ENCODE data around the gene SLX9. TPM values are rescaled to one million over a fixed set of nuclear protein-coding genes. Genes with fewer than 3 reads are reported as not detected.

The SLX9 gene
- polyA plus RNA-seq, 1 donor (not counting 4 experiments of a cell fraction or from before 2014, with no cell fraction given): 21.8 TPM

GRCh38 chr21:44996096-44996495 is 56.3 kb downstream of the SLX9 start:
- Histone ChIP-seq H3K4me2 (ENCODE audit: control insufficient read depth, extremely low read depth, insufficient read depth, low read depth, low read length) (no peak overlapping the region), H3K27ac (ENCODE audit: control insufficient read depth, insufficient read depth, low read length) (no peak overlapping the region), H3K36me3 (ENCODE audit: control insufficient read depth in 2 of 2, extremely low read depth in 1 of 2, insufficient read depth in 2 of 2, low read length in 2 of 2) (no peaks in the 10 kb centered on the region), H3K27me3 (ENCODE audit: control insufficient read depth, extremely low read depth, insufficient read depth, low read length) (peaks cover 13% of the 10 kb centered on the region), H3K9me3 (ENCODE audit: control insufficient read depth, low read depth, low read length) (no peaks in the 10 kb centered on the region), H3K79me2 (ENCODE audit: control insufficient read depth, insufficient read depth, low read length) (no peaks in the 10 kb centered on the region), H3K9ac (ENCODE audit: control insufficient read depth, extremely low read depth, insufficient read depth, low read length) (no peak overlapping the region), H3K4me1 (ENCODE audit: control insufficient read depth, extremely low read depth, insufficient read depth, low read length) (peaks cover 27% of the 10 kb centered on the region), H3K4me3 (ENCODE audit: control insufficient read depth in 2 of 3, extremely low read depth in 1 of 3, insufficient read depth in 2 of 3, low read depth in 1 of 3, low read length in 3 of 3) (no peak overlapping the region), H2AFZ (ENCODE audit: control insufficient read depth, low read length) (no peak overlapping the region), H4K20me1 (ENCODE audit: control insufficient read depth, extremely low read depth, insufficient read depth, low read length) (no peaks in the 10 kb centered on the region), H3K9me1 (ENCODE audit: control insufficient read depth, extremely low read depth, insufficient read depth, low read length) (no peaks in the 10 kb centered on the region)
- DNase-seq (ENCODE audit: low read depth, low spot score): no peak
- FAIRE-seq: no peak
- TF ChIP-seq CTCF (optimal IDR thresholded peaks at IDR 0.05 in 1 of 3, IDR thresholded peaks at IDR 0.05 in 1 of 3, conservative IDR thresholded peaks at IDR 0.05 in 1 of 3; ENCODE audit: extremely low read depth in 1 of 3, insufficient read depth in 2 of 3, low read length in 3 of 3) (no peak), EZH2 (IDR thresholded peaks at IDR 0.05; ENCODE audit: low read length) (no peak)
- dilution Hi-C loops (cut with MboI; ENCODE audit: extremely low pct_ligation_motif_present, low sequenced_read_pairs): no loop called here

GRCh38 chr21:44996501-44996921 is 56.7 kb downstream of the SLX9 start:
- Histone ChIP-seq H4K20me1 (ENCODE audit: control insufficient read depth, extremely low read depth, insufficient read depth, low read length) (no peaks in the 10 kb centered on the region), H3K9me3 (ENCODE audit: control insufficient read depth, low read depth, low read length) (no peaks in the 10 kb centered on the region), H3K4me2 (ENCODE audit: control insufficient read depth, extremely low read depth, insufficient read depth, low read depth, low read length) (no peak overlapping the region), H3K27ac (ENCODE audit: control insufficient read depth, insufficient read depth, low read length) (no peak overlapping the region), H3K79me2 (ENCODE audit: control insufficient read depth, insufficient read depth, low read length) (no peaks in the 10 kb centered on the region), H3K36me3 (ENCODE audit: control insufficient read depth in 2 of 2, extremely low read depth in 1 of 2, insufficient read depth in 2 of 2, low read length in 2 of 2) (no peaks in the 10 kb centered on the region), H3K9me1 (ENCODE audit: control insufficient read depth, extremely low read depth, insufficient read depth, low read length) (no peaks in the 10 kb centered on the region), H3K4me3 (ENCODE audit: control insufficient read depth in 2 of 3, extremely low read depth in 1 of 3, insufficient read depth in 2 of 3, low read depth in 1 of 3, low read length in 3 of 3) (no peak overlapping the region), H3K4me1 (ENCODE audit: control insufficient read depth, extremely low read depth, insufficient read depth, low read length) (peaks cover 31% of the 10 kb centered on the region), H2AFZ (ENCODE audit: control insufficient read depth, low read length) (no peak overlapping the region), H3K9ac (ENCODE audit: control insufficient read depth, extremely low read depth, insufficient read depth, low read length) (no peak overlapping the region), H3K27me3 (ENCODE audit: control insufficient read depth, extremely low read depth, insufficient read depth, low read length) (peaks cover 13% of the 10 kb centered on the region)
- FAIRE-seq (no peak), DNase-seq (ENCODE audit: low read depth, low spot score) (no peak)
- dilution Hi-C loops (cut with MboI; ENCODE audit: extremely low pct_ligation_motif_present, low sequenced_read_pairs): no loop called here
- TF ChIP-seq CTCF (optimal IDR thresholded peaks at IDR 0.05 in 1 of 3, IDR thresholded peaks at IDR 0.05 in 1 of 3, conservative IDR thresholded peaks at IDR 0.05 in 1 of 3; ENCODE audit: extremely low read depth in 1 of 3, insufficient read depth in 2 of 3, low read length in 3 of 3) (no peak), EZH2 (IDR thresholded peaks at IDR 0.05; ENCODE audit: low read length) (no peak)

All from keratinocyte (primary cell).